WI38 (cell line): ENCODE results near the gene NUPR2.
"Not testable (repeated sequence)": the region's sequence is repeated elsewhere in the genome, so short reads cannot be mapped to it uniquely, and the experiment has no call there.

Source experiments
- H3K4me3 ChIP-seq: 2 replicates; pipeline ENCODE4 v1.5.1; 2011; ENCODE audit warnings: low read depth, mild to moderate bottlenecking, control low read depth, low read length
- CTCF ChIP-seq: IDR thresholded peaks from 2 replicates; pipeline ENCODE4 v1.5.1; 2012; ENCODE audit warnings: low read depth, mild to moderate bottlenecking, control low read depth, low read length

The NUPR2 gene

GRCh38 chr7:56110611-56111010, 5.6 kb downstream of the NUPR2 start:
- no peak overlapping the region for H3K4me3 ChIP-seq
- no peak for TF ChIP-seq CTCF

- H3K4me3 ChIP-seq: no peak overlapping the region
- no peak for TF ChIP-seq CTCF
Measured at GRCh38 chr7:56107954-56108258, 8.3 kb downstream of the NUPR2 start.

- TF ChIP-seq CTCF: no peak
- peak within 1 kb of the TSS; percentile 72 for H3K4me3 ChIP-seq
Measured at GRCh38 chr7:56106108-56107073, 9.8 kb downstream of the NUPR2 start, which contains the start of gene CHCHD2. Gene CHCHD2, minus strand, starts transcription at chr7:56106476. Its CDS starts 63 bp downstream, at chr7:56106413.

- TF ChIP-seq CTCF: no peak
- H3K4me3 ChIP-seq: peak overlapping the region; percentile 72
Measured at GRCh38 chr7:56105508-56105907, 10.7 kb downstream of the NUPR2 start.

- H3K4me3 ChIP-seq: not testable (repeated sequence)
Measured at GRCh38 chr7:56104138-56104537, 12.1 kb downstream of the NUPR2 start.

GRCh38 chr7:56099653-56100052, 16.6 kb downstream of the NUPR2 start:
- H3K4me3 ChIP-seq: no peak overlapping the region
- no peak for TF ChIP-seq CTCF

- H3K4me3 ChIP-seq: not testable (repeated sequence)
Measured at GRCh38 chr7:56098187-56099008, 17.8 kb downstream of the NUPR2 start.

GRCh38 chr7:56097700-56098099, 18.5 kb downstream of the NUPR2 start:
- no peak overlapping the region for H3K4me3 ChIP-seq
- TF ChIP-seq CTCF: no peak
